AG04450 (cell line): Measurements from ENCODE around the gene SYNJ1. TPM values are rescaled to one million over a fixed set of nuclear protein-coding genes. Genes with fewer than 3 reads are reported as not detected.
"Not testable (repeated sequence)": the region's sequence is repeated elsewhere in the genome, so short reads cannot be mapped to it uniquely, and the experiment has no call there.

Experiments
- CTCF ChIA-PET: fragments of 300-600, 350-600 bp; formaldehyde crosslinking; extraction: SDS; loops from one replicate; lab custom pipeline; 2022; ENCODE audit warnings: antibody characterized with exemption, inconsistent platforms; lab: Charles Lee
- POLR2A ChIA-PET: fragments of 350-600 bp; formaldehyde crosslinking; extraction: SDS; loops from one replicate; lab custom pipeline; 2021; ENCODE audit warnings: antibody characterized with exemption, inconsistent platforms; lab: Yijun Ruan, JAX
- DNase-seq: peaks from one replicate; pipeline ENCODE4 v3.0.0-alpha.2; 2011; ENCODE audit warnings: low read depth, low spot score
- H3K27ac ChIP-seq: one replicate; pipeline ENCODE4 v1.5.1; 2012; ENCODE audit warnings: low read depth, low read length, control low read depth
- H3K27me3 ChIP-seq: one replicate; pipeline ENCODE4 v1.6.0; 2012; ENCODE audit warnings: low read length; ENCODE audit not compliant: control insufficient read depth, insufficient read depth
- H3K4me3 ChIP-seq: 2 replicates; pipeline ENCODE4 v1.5.1; 2011; ENCODE audit warnings: mild to moderate bottlenecking, low read depth, low read length, control low read depth
- H3K9me3 ChIP-seq: 2 replicates; pipeline ENCODE4 v1.5.1; 2012; ENCODE audit warnings: low read length; ENCODE audit not compliant: control insufficient read depth, insufficient read depth
- CTCF ChIP-seq: IDR thresholded peaks from 2 replicates; pipeline ENCODE4 v1.5.1; 2011; ENCODE audit warnings: low read depth, low read length, control low read depth, inconsistent platforms
- polyA plus RNA-seq: library from polyadenylated mRNA; depleted of rRNA; stranded (reverse); fragments of >200 nt; gene quantifications from 2 replicates; pipeline ENCODE4 v1.2.3, GENCODE V29; 2011

The SYNJ1 gene
- polyA plus RNA-seq, 1 experiment, result 7.3 TPM

DNA sequence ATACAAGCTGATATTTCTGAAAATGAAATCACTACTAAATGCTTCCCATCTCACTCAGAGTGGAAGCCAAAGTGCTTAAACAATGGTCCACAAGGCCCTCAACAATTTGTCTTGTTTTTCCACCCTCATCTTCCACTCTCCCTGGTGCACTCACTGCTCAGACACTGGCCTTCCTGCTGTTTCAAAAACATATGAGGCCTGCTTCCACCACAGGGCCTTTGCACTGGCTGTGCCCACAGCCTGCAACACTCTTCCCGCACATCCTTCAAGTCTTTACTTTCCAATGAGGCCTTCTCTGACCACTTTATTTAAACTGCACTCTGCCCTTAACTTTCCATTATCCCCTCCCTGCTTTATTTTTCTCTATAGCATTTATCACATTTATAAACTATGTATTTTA is 53.8 kb downstream of the SYNJ1 start:
- no peak for DNase-seq
- ChIA-PET POLR2A (no interaction called here), CTCF (no interaction called here)
- Histone ChIP-seq H3K4me3 (no peak overlapping the region), H3K9me3 (no peaks in the 10 kb centered on the region), H3K27ac (no peak overlapping the region), H3K27me3 (no peaks in the 10 kb centered on the region)
- no peak for TF ChIP-seq CTCF

DNA sequence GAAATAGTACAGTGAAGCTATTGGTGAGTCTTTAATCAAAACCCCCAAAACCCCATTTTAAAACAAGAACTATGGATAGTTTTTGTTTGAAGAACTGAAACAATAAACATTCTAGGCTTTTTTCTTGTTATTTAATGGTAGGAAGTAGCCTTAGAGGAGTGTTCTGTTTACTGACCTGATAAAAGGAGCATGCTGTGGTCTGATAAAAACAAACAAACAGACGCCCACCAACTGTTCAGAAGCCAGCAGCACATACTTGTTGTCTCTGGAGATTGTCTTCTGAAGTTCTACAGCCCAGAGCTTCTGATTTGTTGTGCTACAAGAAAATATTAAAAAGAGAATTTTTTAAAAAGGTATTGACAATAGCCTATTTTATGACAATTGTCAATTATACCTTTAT is 61.6 kb downstream of the SYNJ1 start:
- ChIA-PET POLR2A (no interaction called here), CTCF (no interaction called here)
- no peak overlapping the region for H3K4me3 ChIP-seq
- DNase-seq, result no peak
- H3K27me3 ChIP-seq, result no peaks in the 10 kb centered on the region
- H3K27ac ChIP-seq, result no peak overlapping the region
- H3K9me3 ChIP-seq, result peaks cover 5% of the 10 kb centered on the region; the same call in 1 of the 2 replicates
- TF ChIP-seq CTCF, result no peak

DNA sequence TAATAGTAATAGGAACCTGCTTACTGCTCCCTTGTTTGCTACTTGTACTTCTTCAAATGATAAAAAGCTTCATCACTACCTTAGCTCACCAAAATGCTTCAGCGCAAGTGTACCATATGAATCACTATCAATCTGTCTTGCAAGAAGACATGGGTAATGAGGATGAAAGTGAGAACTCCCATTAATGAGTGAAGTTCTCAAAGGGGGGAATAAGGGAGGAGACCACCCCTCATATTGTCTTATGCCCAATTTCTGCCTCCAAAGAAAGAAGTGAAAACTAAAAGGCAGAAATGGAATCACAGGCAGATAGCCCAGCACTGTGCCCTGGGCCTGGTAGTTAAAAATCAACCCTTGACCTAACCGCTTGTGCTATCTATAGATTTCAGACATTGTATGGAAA is 63.7 kb downstream of the SYNJ1 start:
- H3K4me3 ChIP-seq, H3K9me3 ChIP-seq, H3K27ac ChIP-seq, POLR2A ChIA-PET, DNase-seq, CTCF ChIA-PET, H3K27me3 ChIP-seq: not testable (repeated sequence)

DNA sequence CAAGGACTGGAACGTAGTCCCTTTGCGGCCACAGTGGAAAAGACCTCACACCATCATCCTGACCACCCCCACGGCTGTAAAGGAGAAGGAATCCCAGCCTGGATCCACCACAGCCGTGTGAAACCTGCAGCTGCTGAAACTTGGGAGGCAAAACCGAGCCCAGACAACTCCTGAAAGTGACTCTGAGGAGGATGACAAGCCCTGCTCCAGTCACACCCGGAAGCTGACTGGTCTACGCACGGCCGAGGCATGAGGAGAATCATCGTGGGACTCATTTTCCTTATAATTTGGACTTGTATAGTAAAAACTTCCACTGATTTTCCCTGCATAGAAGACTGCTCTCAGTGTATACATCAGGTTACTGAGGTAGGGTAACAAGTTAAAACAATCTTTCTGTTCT is 65.8 kb downstream of the SYNJ1 start:
- H3K27me3 ChIP-seq, H3K9me3 ChIP-seq, POLR2A ChIA-PET, H3K4me3 ChIP-seq, H3K27ac ChIP-seq, DNase-seq: not testable (repeated sequence)
- CTCF ChIA-PET, result interaction anchor here (0.5 kb wide), 1 partner anchor 61 kb away, joined by 7 read pairs; no protein-coding TSS in a partner anchor

GRCh38 chr21:32661026-32661782 is 66.6 kb downstream of the SYNJ1 start:
- H3K4me3 ChIP-seq, H3K9me3 ChIP-seq, DNase-seq, CTCF ChIA-PET, H3K27me3 ChIP-seq, H3K27ac ChIP-seq, POLR2A ChIA-PET: not testable (repeated sequence)

- no peak for DNase-seq
- CTCF ChIA-PET, result no interaction called here
- no peaks in the 10 kb centered on the region; the same call in 1 of the 2 replicates for H3K9me3 ChIP-seq
- H3K27ac ChIP-seq, result no peak overlapping the region
- no peaks in the 10 kb centered on the region for H3K27me3 ChIP-seq
- H3K4me3 ChIP-seq, result no peak overlapping the region
- TF ChIP-seq CTCF, result no peak
- POLR2A ChIA-PET, result no interaction called here
These were observed 69.3 kb downstream of the SYNJ1 start for GRCh38 chr21:32658524-32658923.
